HL-60 (cell line): ENCODE measurements around the gene WDR37.

ENCODE experiments used
- DNase-seq, 2 experiments: peaks; one replicate each; pipeline ENCODE4 v3.0.0-alpha.2; 2010 to 2020; ENCODE audit warnings: low read depth in 1 of 2, low spot score in 1 of 2
- H3K27ac ChIP-seq: fragments of 250-450 bp; sonication (Bioruptor Pico); replicated peaks from 2 replicates; pipeline ENCODE4 v1.5.1; 2020; ENCODE audit warnings: mild to moderate bottlenecking, moderate library complexity
- H3K27me3 ChIP-seq: fragments of 250-450 bp; sonication (Bioruptor Pico); 2 replicates; pipeline ENCODE4 v1.5.1; 2021; ENCODE audit warnings: mild to moderate bottlenecking, moderate library complexity; ENCODE audit not compliant: insufficient read depth, poor library complexity, severe bottlenecking
- H3K4me3 ChIP-seq: replicated peaks from 2 replicates; pipeline ENCODE4 v1.5.1; 2011; ENCODE audit warnings: mild to moderate bottlenecking, control low read depth, low read length; ENCODE audit not compliant: insufficient read depth
- CTCF ChIP-seq: IDR thresholded peaks from one replicate; pipeline ENCODE4 v1.5.1; 2011; ENCODE audit warnings: low read length, control low read depth, inconsistent platforms; ENCODE audit not compliant: insufficient read depth
- GABPA ChIP-seq: IDR thresholded peaks from 2 replicates; pipeline ENCODE4 v1.6.1; 2012; ENCODE audit warnings: low read depth
- POLR2AphosphoS5 ChIP-seq: IDR thresholded peaks from 2 replicates; pipeline ENCODE4 v1.6.1; 2012; ENCODE audit warnings: low read depth
- REST ChIP-seq: IDR thresholded peaks from 2 replicates; pipeline ENCODE4 v1.6.1; 2012; ENCODE audit warnings: low read depth; ENCODE audit not compliant: insufficient replicate concordance
- SPI1 ChIP-seq: IDR thresholded peaks from 2 replicates; pipeline ENCODE4 v1.6.1; 2012; ENCODE audit warnings: low read depth, mild to moderate bottlenecking, borderline replicate concordance

Gene WDR37

GRCh38 chr10:1019362-1019761, 36.8 kb upstream of the WDR37 start:
- no peak for TF ChIP-seq POLR2AphosphoS5
- no peak for TF ChIP-seq REST
- no peak for TF ChIP-seq SPI1
- TF ChIP-seq GABPA, result no peak
- no peak for TF ChIP-seq CTCF
- DNase-seq, result no peak

GRCh38 chr10:1020460-1020859, 35.7 kb upstream of the WDR37 start:
- DNase-seq, result no peak
- no peaks in the 10 kb centered on the region for H3K27me3 ChIP-seq

More at GRCh38 chr10:1019362-1019761, 36.8 kb upstream of the WDR37 start:
- Histone ChIP-seq H3K27me3 (no peaks in the 10 kb centered on the region), H3K27ac (no peak overlapping the region), H3K4me3 (no peak overlapping the region)

GRCh38 chr10:1020958-1021357, 35.2 kb upstream of the WDR37 start:
- Histone ChIP-seq H3K4me3 (no peak overlapping the region), H3K27ac (no peak overlapping the region), H3K27me3 (no peaks in the 10 kb centered on the region)
- DNase-seq, result no peak
- TF ChIP-seq REST (no peak), SPI1 (no peak), POLR2AphosphoS5 (no peak), GABPA (no peak), CTCF (no peak)

More at GRCh38 chr10:1020460-1020859, 35.7 kb upstream of the WDR37 start:
- Histone ChIP-seq H3K4me3 (no peak overlapping the region), H3K27ac (no peak overlapping the region)
- TF ChIP-seq POLR2AphosphoS5 (no peak), SPI1 (no peak)

- TF ChIP-seq GABPA (no peak), CTCF (no peak), POLR2AphosphoS5 (no peak), REST (no peak), SPI1 (no peak)
- no peaks in the 10 kb centered on the region for H3K27me3 ChIP-seq
- H3K27ac ChIP-seq, result no peak overlapping the region
- no peak overlapping the region for H3K4me3 ChIP-seq
- no peak for DNase-seq
These were observed 33.8 kb upstream of the WDR37 start for GRCh38 chr10:1022413-1022812.
